ENCODE measurements around the gene QRSL1.
"Not testable (repeated sequence)": the region's sequence is repeated elsewhere in the genome, so short reads cannot be mapped to it uniquely, and the experiment has no call there.

The QRSL1 gene

GRCh38 chr6:106684011-106684410 is 54.6 kb downstream of the QRSL1 start:
- DNase-seq, result no peak

GRCh38 chr6:106685833-106686232 is 56.5 kb downstream of the QRSL1 start:
- no peak for DNase-seq

GRCh38 chr6:106688177-106688951 is 59.0 kb downstream of the QRSL1 start:
- DNase-seq, result no peak

GRCh38 chr6:106692112-106692818 is 62.9 kb downstream of the QRSL1 start:
- DNase-seq, result no peak

- DNase-seq, result no peak
Observed at GRCh38 chr6:106692819-106693208, 63.4 kb downstream of the QRSL1 start.

GRCh38 chr6:106693418-106693817 is 64.0 kb downstream of the QRSL1 start:
- no peak for DNase-seq

- no peak for DNase-seq
Observed at GRCh38 chr6:106694343-106694742, 65.0 kb downstream of the QRSL1 start.

GRCh38 chr6:106700581-106700980 is 71.2 kb downstream of the QRSL1 start:
- no peak for DNase-seq

GRCh38 chr6:106701201-106701600 is 71.8 kb downstream of the QRSL1 start:
- DNase-seq, result not testable (repeated sequence)

GRCh38 chr6:106702046-106702445 is 72.7 kb downstream of the QRSL1 start:
- DNase-seq, result no peak

- DNase-seq, result no peak
Observed at GRCh38 chr6:106702451-106703110, 73.2 kb downstream of the QRSL1 start.

- no peak for DNase-seq
Observed at GRCh38 chr6:106704327-106704726, 74.9 kb downstream of the QRSL1 start.

- no peak for DNase-seq
Observed at GRCh38 chr6:106705156-106705555, 75.8 kb downstream of the QRSL1 start.

GRCh38 chr6:106710580-106710979 is 81.2 kb downstream of the QRSL1 start:
- DNase-seq, result no peak

GRCh38 chr6:106714281-106714680 is 84.9 kb downstream of the QRSL1 start:
- no peak for DNase-seq

- no peak for DNase-seq
Observed at GRCh38 chr6:106715922-106716321, 86.5 kb downstream of the QRSL1 start.

GRCh38 chr6:106716966-106717365 is 87.6 kb downstream of the QRSL1 start:
- DNase-seq, result no peak

Measured in GOT3 (cell line).